ENCODE measurements around the gene PDZD2. TPM values are rescaled to one million over a fixed set of nuclear protein-coding genes. Genes with fewer than 3 reads are reported as not detected.

PDZD2 gene
- total RNA-seq, 1 donor from 2014 or later: 4.3 TPM

DNA sequence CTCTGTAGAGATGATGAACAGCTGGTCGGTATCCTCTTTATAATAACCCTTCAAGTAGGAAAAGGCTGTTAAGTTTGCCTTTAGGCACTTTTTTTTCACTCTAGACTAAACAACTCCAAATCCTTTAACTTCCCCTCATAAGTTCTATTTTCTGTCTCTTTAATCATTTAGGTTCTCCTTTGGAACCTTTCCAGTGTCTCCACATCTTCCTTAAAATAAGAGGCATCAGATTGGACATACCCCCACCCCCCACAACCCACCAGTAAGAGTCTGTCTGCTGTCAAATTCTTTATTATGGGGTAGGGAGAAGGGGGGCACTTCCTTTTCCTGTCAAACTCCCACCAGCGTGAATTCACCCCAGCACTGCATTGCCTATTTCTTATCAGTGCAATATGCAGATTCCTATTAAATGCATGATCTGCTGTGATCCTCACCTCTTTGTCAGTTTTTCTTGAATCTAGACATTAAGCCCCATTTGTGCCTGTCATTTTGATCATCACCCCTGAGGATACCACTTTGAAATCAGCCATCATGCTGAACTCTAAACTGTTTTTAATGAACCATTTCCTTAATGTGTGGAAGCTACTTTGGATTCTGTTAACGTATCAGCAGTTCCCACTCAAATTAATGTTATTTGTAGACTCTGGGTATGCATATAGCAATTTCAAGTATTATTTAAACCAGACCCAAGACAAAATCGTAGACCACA lies 212.2 kb downstream of the PDZD2 start:
- Mint-ChIP-seq H3K27me3 (peaks cover 20% of the 10 kb centered on the region), H3K36me3 (no peaks in the 10 kb centered on the region), H3K4me1 (ENCODE audit: unreplicated experiment) (peaks cover 26% of the 10 kb centered on the region), H3K27ac (no peak overlapping the region), H3K4me3 (peak overlapping the region; percentile 24), H3K9me3 (no peaks in the 10 kb centered on the region)
- no peak for DNase-seq (ENCODE audit: extremely low spot score, unreplicated experiment)
- TF ChIP-seq, protein P1, sequence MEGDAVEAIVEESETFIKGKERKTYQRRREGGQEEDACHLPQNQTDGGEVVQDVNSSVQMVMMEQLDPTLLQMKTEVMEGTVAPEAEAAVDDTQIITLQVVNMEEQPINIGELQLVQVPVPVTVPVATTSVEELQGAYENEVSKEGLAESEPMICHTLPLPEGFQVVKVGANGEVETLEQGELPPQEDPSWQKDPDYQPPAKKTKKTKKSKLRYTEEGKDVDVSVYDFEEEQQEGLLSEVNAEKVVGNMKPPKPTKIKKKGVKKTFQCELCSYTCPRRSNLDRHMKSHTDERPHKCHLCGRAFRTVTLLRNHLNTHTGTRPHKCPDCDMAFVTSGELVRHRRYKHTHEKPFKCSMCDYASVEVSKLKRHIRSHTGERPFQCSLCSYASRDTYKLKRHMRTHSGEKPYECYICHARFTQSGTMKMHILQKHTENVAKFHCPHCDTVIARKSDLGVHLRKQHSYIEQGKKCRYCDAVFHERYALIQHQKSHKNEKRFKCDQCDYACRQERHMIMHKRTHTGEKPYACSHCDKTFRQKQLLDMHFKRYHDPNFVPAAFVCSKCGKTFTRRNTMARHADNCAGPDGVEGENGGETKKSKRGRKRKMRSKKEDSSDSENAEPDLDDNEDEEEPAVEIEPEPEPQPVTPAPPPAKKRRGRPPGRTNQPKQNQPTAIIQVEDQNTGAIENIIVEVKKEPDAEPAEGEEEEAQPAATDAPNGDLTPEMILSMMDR (conservative IDR thresholded peaks at IDR 0.05): no peak

DNA sequence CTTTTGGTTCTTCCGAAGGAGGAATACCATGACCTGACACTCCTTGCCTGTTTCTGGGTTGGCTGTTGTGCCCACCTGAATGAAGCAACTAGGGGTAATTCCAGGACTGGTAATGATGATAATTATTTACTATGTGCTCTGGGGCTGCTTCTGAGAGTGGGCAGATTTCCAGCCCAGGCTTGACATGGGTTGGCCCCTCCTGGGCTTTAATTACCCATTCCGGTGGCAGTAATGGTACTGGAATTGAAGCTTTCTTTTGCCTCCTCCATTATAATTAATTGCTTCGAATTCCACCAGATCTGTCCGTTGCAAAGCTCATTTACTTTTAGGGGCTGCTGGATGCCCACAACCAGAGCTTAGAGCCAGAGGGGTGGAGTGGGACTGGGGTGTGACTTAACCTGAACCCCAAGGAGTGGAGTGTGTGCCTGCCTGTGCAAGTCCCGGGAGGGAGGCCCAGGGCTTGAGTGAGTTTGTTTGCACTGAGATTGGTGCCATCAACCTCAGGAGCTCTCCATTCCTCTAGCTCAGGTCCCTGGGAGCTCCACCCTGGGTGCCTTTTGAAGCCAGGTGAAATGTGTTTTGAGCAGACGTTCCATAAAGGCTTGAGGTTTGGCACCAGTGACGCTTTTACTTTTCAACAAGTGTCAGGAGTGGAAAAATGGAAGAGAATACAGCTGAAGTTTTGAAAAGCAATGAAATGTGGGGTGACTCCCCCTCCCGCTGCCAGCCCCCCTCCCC lies 214.6 kb downstream of the PDZD2 start:
- Mint-ChIP-seq H3K27me3 (peaks cover 23% of the 10 kb centered on the region), H3K27ac (peak overlapping the region; percentile 74), H3K4me3 (peak overlapping the region; percentile 60), H3K9me3 (no peaks in the 10 kb centered on the region), H3K4me1 (ENCODE audit: unreplicated experiment) (peaks cover 26% of the 10 kb centered on the region), H3K36me3 (no peaks in the 10 kb centered on the region)
- TF ChIP-seq, protein P1 (conservative IDR thresholded peaks at IDR 0.05): no peak
- DNase-seq (ENCODE audit: extremely low spot score, unreplicated experiment): no peak

DNA sequence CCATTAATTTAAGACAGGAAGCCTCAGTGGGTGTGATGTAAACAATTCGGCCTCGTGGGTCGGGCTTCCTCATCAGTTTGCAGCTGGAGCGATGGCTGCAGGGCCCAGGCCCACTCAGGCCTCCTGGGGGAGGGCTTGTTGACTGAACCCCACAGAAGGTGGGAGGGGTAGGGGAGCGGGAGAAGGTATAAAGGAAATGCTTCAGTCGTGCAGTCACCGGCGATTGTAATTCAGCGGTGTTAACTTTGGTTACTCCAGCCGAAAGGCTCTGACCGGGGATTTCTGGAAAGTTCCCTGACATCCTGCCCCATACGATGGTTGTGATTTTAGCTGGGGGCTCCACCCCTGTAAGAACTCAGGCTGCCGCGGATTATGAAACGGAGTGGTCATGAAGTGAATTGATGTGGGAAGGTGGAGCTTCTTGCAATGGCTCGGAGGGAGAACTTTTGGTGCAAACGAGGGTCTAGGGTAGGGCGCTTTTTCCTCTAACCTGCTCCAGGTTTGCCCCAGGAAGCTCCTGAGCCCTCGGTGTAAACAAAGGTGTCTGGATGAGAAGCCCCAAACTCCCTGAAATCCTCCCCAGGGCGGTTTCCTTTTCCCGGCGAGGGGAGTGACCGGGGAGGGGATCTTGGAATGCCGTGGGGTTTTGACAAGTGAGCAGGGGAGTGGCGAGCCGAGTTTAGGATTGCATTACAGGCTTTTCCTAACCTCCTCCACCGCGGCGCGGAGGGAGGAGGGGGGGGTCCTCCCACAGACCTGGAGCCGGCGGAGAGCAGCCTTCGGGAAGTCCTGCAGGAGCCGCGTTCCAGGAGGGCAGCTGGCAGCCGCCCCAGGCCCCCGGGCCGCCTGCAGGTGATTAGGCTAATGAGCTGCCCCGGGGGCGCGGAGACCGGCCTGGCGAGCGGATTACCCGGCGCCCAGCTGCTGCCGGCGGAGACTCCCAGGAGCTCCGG lies 215.5 kb downstream of the PDZD2 start:
- TF ChIP-seq, protein P1 (conservative IDR thresholded peaks at IDR 0.05): peak; percentile 16

DNA sequence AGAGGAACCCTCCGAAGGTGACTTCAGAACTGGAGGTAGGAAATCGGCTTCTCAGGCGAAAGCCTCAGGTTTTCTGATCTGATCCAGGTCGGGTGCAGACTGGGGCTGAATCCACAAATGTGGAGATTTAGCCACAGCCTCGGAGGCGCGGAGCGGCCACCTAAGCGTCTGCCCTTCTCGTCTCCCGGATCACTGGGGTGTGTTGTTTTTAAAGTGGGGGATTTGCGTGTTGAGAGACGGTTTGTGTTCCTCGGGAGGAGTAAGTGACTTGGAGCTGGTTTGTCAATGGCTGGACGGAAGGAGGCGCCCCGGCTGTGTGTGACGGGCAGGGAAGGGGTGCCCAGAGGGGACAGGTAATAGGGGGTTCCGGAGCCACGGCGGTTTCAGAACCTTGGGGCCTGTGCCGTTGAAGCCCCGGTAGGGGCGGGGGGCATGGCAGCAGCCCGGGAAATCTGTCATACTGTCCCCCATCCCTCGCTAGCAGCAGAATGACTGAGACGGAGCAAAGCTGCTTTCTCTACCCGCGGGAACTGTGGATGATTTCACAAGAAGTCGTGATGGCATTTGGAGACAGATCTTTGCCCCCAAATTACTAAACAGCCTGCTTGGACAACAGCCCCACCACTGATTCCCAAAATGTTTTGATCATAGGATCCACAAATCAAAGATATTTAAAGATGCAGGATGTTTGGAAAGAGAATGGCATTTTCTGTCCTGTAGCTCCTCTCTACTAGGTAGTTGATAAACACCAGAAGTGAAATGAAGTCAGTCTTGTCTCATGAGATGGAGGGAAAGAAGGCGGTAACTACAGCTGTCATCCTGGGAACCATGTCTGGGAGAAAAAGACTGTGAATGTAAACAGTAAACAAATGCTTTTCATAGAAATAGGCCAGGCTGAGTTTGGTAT lies 216.5 kb downstream of the PDZD2 start:
- TF ChIP-seq, protein P1 (conservative IDR thresholded peaks at IDR 0.05): no peak
- H3K4me1 Mint-ChIP-seq (ENCODE audit: unreplicated experiment): peaks cover 26% of the 10 kb centered on the region
- peaks cover 25% of the 10 kb centered on the region for H3K27me3 Mint-ChIP-seq
- H3K4me3 Mint-ChIP-seq: peak overlapping the region; percentile 86
- DNase-seq (ENCODE audit: extremely low spot score, unreplicated experiment): no peak
- peak overlapping the region; percentile 7 for H3K27ac Mint-ChIP-seq
- peaks cover 1% of the 10 kb centered on the region for H3K36me3 Mint-ChIP-seq
- H3K9me3 Mint-ChIP-seq: peaks cover 14% of the 10 kb centered on the region

More for the DNA sequence above, 215.5 kb downstream of the PDZD2 start:
- no peaks in the 10 kb centered on the region for H3K36me3 Mint-ChIP-seq
- peak overlapping the region; percentile 86 for H3K4me3 Mint-ChIP-seq
- H3K4me1 Mint-ChIP-seq (ENCODE audit: unreplicated experiment): peaks cover 26% of the 10 kb centered on the region
- peaks cover 23% of the 10 kb centered on the region for H3K27me3 Mint-ChIP-seq
- H3K9me3 Mint-ChIP-seq: peaks cover 5% of the 10 kb centered on the region
- peak; percentile 74 for DNase-seq (ENCODE audit: extremely low spot score, unreplicated experiment)
- peak overlapping the region; percentile 74 for H3K27ac Mint-ChIP-seq
